HepG2 (cell line): Measurements from ENCODE around the gene AKR7A3. TPM values are rescaled to one million over a fixed set of nuclear protein-coding genes. Genes with fewer than 3 reads are reported as not detected.

Experiments
- ATAC-seq: fragments of 200-7000 bp; cut with Tn5 transposase; 3 replicates; pipeline ENCODE4 v1.9.1; 2020; ENCODE audit warnings: mild to moderate bottlenecking, moderate library complexity
- BruUV-seq: library from RNA; stranded (reverse); fragments of 400-500 nt; replicated peaks from 2 replicates; lab custom pipeline; 2021; lab: Mats Ljungman, UMichigan
- CTCF ChIA-PET: fragments of 300-600 bp; formaldehyde crosslinking; extraction: SDS; loops from one replicate; lab custom pipeline; 2021; ENCODE audit warnings: low total read pairs, inconsistent platforms, low intra/inter-chr PET ratio; lab: Yijun Ruan, JAX
- POLR2A ChIA-PET: fragments of 350-600 bp; sonication (Branson Sonifier 250); formaldehyde crosslinking; loops from one replicate; lab custom pipeline; 2020; ENCODE audit warnings: antibody characterized with exemption, inconsistent platforms; lab: Yijun Ruan, JAX
- DNase-seq: peaks from one replicate; pipeline ENCODE4 v3.0.0-alpha.2; 2015; ENCODE audit warnings: low spot score
- FAIRE-seq: peaks from 3 replicates; lab custom pipeline; 2011; peaks lifted over from hg19 to GRCh38; lab: Jason Lieb, UNC
- H2AFZ ChIP-seq: one replicate; pipeline ENCODE4 v1.6.1; 2011; ENCODE audit warnings: low read length, inconsistent platforms
- H3K27ac ChIP-seq: fragments of 300-600 bp; 3 replicates; pipeline ENCODE4 v1.8.0; 2011; ENCODE audit warnings: mixed run types, mild to moderate bottlenecking, mixed read lengths, low read length, inconsistent platforms; ENCODE audit not compliant: insufficient read depth; ENCODE audit errors: extremely low read length
- H3K27me3 ChIP-seq, 2 experiments: fragments of 200-600 bp in 1 of 2; 2 replicates in 1 of 2; 3 replicates in 1 of 2; pipeline versions ENCODE4 v1.6.0 to v1.8.0; 2011; ENCODE audit warnings: low read length in 2 of 2, mild to moderate bottlenecking in 2 of 2, moderate library complexity in 2 of 2, inconsistent platforms in 1 of 2; ENCODE audit not compliant: insufficient read depth in 2 of 2, control insufficient read depth in 1 of 2
- H3K36me3 ChIP-seq, 2 experiments: fragments of 200-600 bp in 1 of 2; replicated peaks in 1 of 2; 2 replicates in 1 of 2; 3 replicates in 1 of 2; pipeline versions ENCODE4 v1.5.1 to v1.8.0; 2011; ENCODE audit warnings: low read length in 2 of 2, inconsistent platforms in 1 of 2; ENCODE audit not compliant: insufficient read depth in 2 of 2, control insufficient read depth in 1 of 2
- H3K4me1 ChIP-seq: 2 replicates; pipeline ENCODE4 v1.5.1; 2012; ENCODE audit warnings: low read length, inconsistent platforms; ENCODE audit not compliant: insufficient read depth
- H3K4me2 ChIP-seq: 2 replicates; pipeline ENCODE4 v1.6.0; 2011; ENCODE audit warnings: low read depth, low read length, inconsistent platforms
- H3K4me3 ChIP-seq, 3 experiments: fragments of 200-600 bp in 1 of 3; sonication (generic), shearing (Covaris generic) in 1 of 3; replicated peaks in 1 of 3; 2 replicates each; pipeline ENCODE4 v1.5.1; 2011 to 2016; ENCODE audit warnings: low read length in 3 of 3, inconsistent platforms in 2 of 3, low read depth in 2 of 3, mild to moderate bottlenecking in 2 of 3, control low read depth in 1 of 3, mixed read lengths in 1 of 3; ENCODE audit not compliant: insufficient read depth in 1 of 3
- H3K79me2 ChIP-seq: one replicate; pipeline ENCODE4 v1.6.1; 2011; ENCODE audit warnings: low read length, inconsistent platforms; ENCODE audit not compliant: insufficient read depth
- H3K9ac ChIP-seq: 2 replicates; pipeline ENCODE4 v1.6.0; 2011; ENCODE audit warnings: mild to moderate bottlenecking, low read depth, low read length, inconsistent platforms; ENCODE audit not compliant: insufficient read depth
- H3K9me3 ChIP-seq: 2 replicates; pipeline ENCODE4 v1.5.1; 2012; ENCODE audit warnings: mild to moderate bottlenecking, low read length
- H4K20me1 ChIP-seq: 2 replicates; pipeline ENCODE4 v1.6.0; 2011; ENCODE audit warnings: inconsistent platforms, mild to moderate bottlenecking, low read length, moderate library complexity; ENCODE audit not compliant: insufficient read depth
- ARNT ChIP-seq: fragments of 450-650 bp; IDR thresholded peaks from 2 replicates; pipeline ENCODE4 v1.6.1; 2017
- CBX5 ChIP-seq: sonication (generic); formaldehyde crosslinking; IDR thresholded peaks from 2 replicates; pipeline ENCODE4 v1.4.0; 2020; ENCODE audit warnings: missing genetic modification reagents, borderline replicate concordance
- CTCF ChIP-seq: sonication (generic); formaldehyde crosslinking; IDR thresholded peaks from 2 replicates; pipeline ENCODE4 v1.5.0; 2020; ENCODE audit warnings: mild to moderate bottlenecking, missing genetic modification reagents, moderate library complexity
- EEA1 ChIP-seq: sonication (generic); formaldehyde crosslinking; IDR thresholded peaks from 2 replicates; pipeline ENCODE4 v1.5.1; 2020; ENCODE audit warnings: mild to moderate bottlenecking, missing genetic modification reagents, borderline replicate concordance
- MXI1 ChIP-seq: IDR thresholded peaks from 3 replicates; pipeline ENCODE4 v1.6.1; 2012; ENCODE audit warnings: low read depth, low read length, inconsistent platforms, borderline replicate concordance
- RFX1 ChIP-seq: fragments of 450-650 bp; IDR thresholded peaks from 2 replicates; pipeline ENCODE4 v1.6.1; 2017
- SUZ12 ChIP-seq: fragments of 150-350 bp; IDR thresholded peaks from 2 replicates; pipeline ENCODE4 v1.6.1; 2014; ENCODE audit warnings: low read depth, low read length
- TARDBP ChIP-seq: sonication (generic); formaldehyde crosslinking; IDR thresholded peaks from 2 replicates; pipeline ENCODE4 v1.8.0; 2022; ENCODE audit warnings: mild to moderate bottlenecking, missing genetic modification reagents
- ZNF143 ChIP-seq: sonication (generic); formaldehyde crosslinking; IDR thresholded peaks from 2 replicates; pipeline ENCODE4 v1.4.0; 2020; ENCODE audit warnings: missing genetic modification reagents
- ZNF224 ChIP-seq: sonication (generic); formaldehyde crosslinking; IDR thresholded peaks from 2 replicates; pipeline ENCODE4 v1.5.0; 2020; ENCODE audit warnings: mild to moderate bottlenecking, missing genetic modification reagents
- ZNF296 ChIP-seq: sonication (generic); formaldehyde crosslinking; conservative IDR thresholded peaks from 2 replicates; pipeline ENCODE4 v1.5.0; 2020; ENCODE audit warnings: mild to moderate bottlenecking, missing genetic modification reagents
- ZNF383 ChIP-seq: sonication (generic); formaldehyde crosslinking; IDR thresholded peaks from 2 replicates; pipeline ENCODE4 v1.4.0; 2020; ENCODE audit warnings: missing genetic modification reagents, mild to moderate bottlenecking, borderline replicate concordance
- ZNF431 ChIP-seq: sonication (generic); formaldehyde crosslinking; IDR thresholded peaks from 2 replicates; pipeline ENCODE4 v1.9.0; 2022; ENCODE audit warnings: missing genetic modification reagents, low read depth, mild to moderate bottlenecking, borderline replicate concordance
- ZNF7 ChIP-seq: IDR thresholded peaks from 2 replicates; pipeline ENCODE4 v1.6.1; 2016; ENCODE audit warnings: missing biosample characterization, missing genetic modification reagents
- ZNF773 ChIP-seq: sonication (generic); formaldehyde crosslinking; IDR thresholded peaks from 2 replicates; pipeline ENCODE4 v1.4.0; 2020; ENCODE audit warnings: missing genetic modification reagents, borderline replicate concordance
- WGBS: methylation state at CpG from one replicate; pipeline ENCODE4 v1.1.6; 2017; ENCODE audit warnings: low lambda C conversion rate; 5-methylcytosine and 5-hydroxymethylcytosine counted together
- in situ Hi-C: cut with HindIII; loops from 2 replicates; pipeline ENCODE4 v1.10.0; 2017; ENCODE audit warnings: low pct_unique_long_range_greater_than_20kb; ENCODE audit not compliant: extremely low pct_ligation_motif_present
- intact Hi-C: fragments of 100-400 bp; cut with micrococcal nuclease; formaldehyde crosslinking; loops from one replicate; pipeline ENCODE4 v1.10.0; 2022; ENCODE audit not compliant: unreplicated experiment
- polyA plus RNA-seq, 8 experiments: library from polyadenylated mRNA; depleted of rRNA in 3 of 8; stranded (reverse) in 7 of 8; unstranded in 1 of 8; fragments of >200 nt; fragmentation: Illumina TruSeq in 4 of 8; extraction: Trizol in 4 of 8; gene quantifications; 2 replicates each; pipeline versions ENCODE4 v1.2.1 to v1.2.3, GENCODE V29; 2011 to 2016; ENCODE audit warnings: low read depth in 4 of 8, missing spikeins in 1 of 8, mixed read lengths in 1 of 8; ENCODE audit not compliant: insufficient read depth in 1 of 8
- total RNA-seq, 5 experiments: library from RNA; depleted of rRNA; stranded (reverse); fragments of >200 nt; fragmentation: Illumina TruSeq; extraction: Trizol; gene quantifications; 2 replicates each; pipeline ENCODE4 v1.2.3, GENCODE V29; 2016; ENCODE audit warnings: low read depth in 1 of 5
- TF ChIP-seq, protein P1 (sequence below): sonication (generic); formaldehyde crosslinking; IDR thresholded peaks from 2 replicates; pipeline ENCODE4 v1.5.1; 2020; ENCODE audit warnings: mild to moderate bottlenecking, missing genetic modification reagents, moderate library complexity
- TF ChIP-seq, protein P2 (sequence below): sonication (generic); formaldehyde crosslinking; IDR thresholded peaks from 2 replicates; pipeline ENCODE4 v1.8.0; 2022; ENCODE audit warnings: missing genetic modification reagents, mild to moderate bottlenecking, moderate library complexity, borderline replicate concordance
- TF ChIP-seq, protein P3 (sequence below): sonication (generic); formaldehyde crosslinking; IDR thresholded peaks from 2 replicates; pipeline ENCODE4 v1.5.0; 2020; ENCODE audit warnings: mild to moderate bottlenecking, missing genetic modification reagents

AKR7A3 gene
- total and polyA plus RNA-seq, 2 of the 13 experiments (the other 11 are each of a cell fraction or from before 2014, with no cell fraction given), result 0.58 to 1.00 TPM

GRCh38 chr1:19283891-19284290, 4.7 kb downstream of the AKR7A3 start:
- H3K79me2 ChIP-seq, result no peaks in the 10 kb centered on the region
- ATAC-seq, result no peak
- POLR2A ChIA-PET, result no interaction called here
- no peaks in the 10 kb centered on the region for H3K9me3 ChIP-seq
- H3K27me3 ChIP-seq, result no peaks in the 10 kb centered on the region
- CTCF ChIA-PET, result no interaction called here
- FAIRE-seq, result no peak
- WGBS, result 91% methylated on average over 4 of the region's 9 CpGs
- in situ Hi-C loops (no loop called here), intact Hi-C loops (no loop called here)
- H3K4me1 ChIP-seq, result peaks cover 16% of the 10 kb centered on the region
- H3K4me3 ChIP-seq, result no peak overlapping the region
- BruUV-seq, result no TSS peak
- H3K36me3 ChIP-seq, result 0 out of 5 replicates have a peak, but pooled peaks cover 0 to 2% of the 10 kb centered on the region in 2 experiments
- no peak overlapping the region for H3K27ac ChIP-seq
- no peak overlapping the region for H3K4me2 ChIP-seq
- no peak overlapping the region for H2AFZ ChIP-seq
- no peak overlapping the region for H3K9ac ChIP-seq
- H4K20me1 ChIP-seq, result no peaks in the 10 kb centered on the region
- DNase-seq, result no peak
- TF ChIP-seq ZNF7 (no peak), CBX5 (CRISPR knock-in tag) (no peak), MXI1 (no peak), ZNF773 (CRISPR knock-in tag) (no peak), CTCF (CRISPR knock-in tag) (no peak), ZNF224 (CRISPR knock-in tag) (no peak), RFX1 (no peak), EEA1 (CRISPR knock-in tag) (no peak), ARNT (no peak), ZNF296 (CRISPR knock-in tag) (no peak), ZNF431 (CRISPR knock-in tag) (no peak), ZNF143 (CRISPR knock-in tag) (no peak), ZNF383 (CRISPR knock-in tag) (no peak), TARDBP (CRISPR knock-in tag) (no peak), SUZ12 (no peak)
- TF ChIP-seq, protein P1, sequence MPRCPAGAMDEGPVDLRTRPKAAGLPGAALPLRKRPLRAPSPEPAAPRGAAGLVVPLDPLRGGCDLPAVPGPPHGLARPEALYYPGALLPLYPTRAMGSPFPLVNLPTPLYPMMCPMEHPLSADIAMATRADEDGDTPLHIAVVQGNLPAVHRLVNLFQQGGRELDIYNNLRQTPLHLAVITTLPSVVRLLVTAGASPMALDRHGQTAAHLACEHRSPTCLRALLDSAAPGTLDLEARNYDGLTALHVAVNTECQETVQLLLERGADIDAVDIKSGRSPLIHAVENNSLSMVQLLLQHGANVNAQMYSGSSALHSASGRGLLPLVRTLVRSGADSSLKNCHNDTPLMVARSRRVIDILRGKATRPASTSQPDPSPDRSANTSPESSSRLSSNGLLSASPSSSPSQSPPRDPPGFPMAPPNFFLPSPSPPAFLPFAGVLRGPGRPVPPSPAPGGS (CRISPR knock-in tag), result no peak
- TF ChIP-seq, protein P2, sequence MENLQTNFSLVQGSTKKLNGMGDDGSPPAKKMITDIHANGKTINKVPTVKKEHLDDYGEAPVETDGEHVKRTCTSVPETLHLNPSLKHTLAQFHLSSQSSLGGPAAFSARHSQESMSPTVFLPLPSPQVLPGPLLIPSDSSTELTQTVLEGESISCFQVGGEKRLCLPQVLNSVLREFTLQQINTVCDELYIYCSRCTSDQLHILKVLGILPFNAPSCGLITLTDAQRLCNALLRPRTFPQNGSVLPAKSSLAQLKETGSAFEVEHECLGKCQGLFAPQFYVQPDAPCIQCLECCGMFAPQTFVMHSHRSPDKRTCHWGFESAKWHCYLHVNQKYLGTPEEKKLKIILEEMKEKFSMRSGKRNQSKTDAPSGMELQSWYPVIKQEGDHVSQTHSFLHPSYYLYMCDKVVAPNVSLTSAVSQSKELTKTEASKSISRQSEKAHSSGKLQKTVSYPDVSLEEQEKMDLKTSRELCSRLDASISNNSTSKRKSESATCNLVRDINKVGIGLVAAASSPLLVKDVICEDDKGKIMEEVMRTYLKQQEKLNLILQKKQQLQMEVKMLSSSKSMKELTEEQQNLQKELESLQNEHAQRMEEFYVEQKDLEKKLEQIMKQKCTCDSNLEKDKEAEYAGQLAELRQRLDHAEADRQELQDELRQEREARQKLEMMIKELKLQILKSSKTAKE (CRISPR knock-in tag), result no peak
- TF ChIP-seq, protein P3, sequence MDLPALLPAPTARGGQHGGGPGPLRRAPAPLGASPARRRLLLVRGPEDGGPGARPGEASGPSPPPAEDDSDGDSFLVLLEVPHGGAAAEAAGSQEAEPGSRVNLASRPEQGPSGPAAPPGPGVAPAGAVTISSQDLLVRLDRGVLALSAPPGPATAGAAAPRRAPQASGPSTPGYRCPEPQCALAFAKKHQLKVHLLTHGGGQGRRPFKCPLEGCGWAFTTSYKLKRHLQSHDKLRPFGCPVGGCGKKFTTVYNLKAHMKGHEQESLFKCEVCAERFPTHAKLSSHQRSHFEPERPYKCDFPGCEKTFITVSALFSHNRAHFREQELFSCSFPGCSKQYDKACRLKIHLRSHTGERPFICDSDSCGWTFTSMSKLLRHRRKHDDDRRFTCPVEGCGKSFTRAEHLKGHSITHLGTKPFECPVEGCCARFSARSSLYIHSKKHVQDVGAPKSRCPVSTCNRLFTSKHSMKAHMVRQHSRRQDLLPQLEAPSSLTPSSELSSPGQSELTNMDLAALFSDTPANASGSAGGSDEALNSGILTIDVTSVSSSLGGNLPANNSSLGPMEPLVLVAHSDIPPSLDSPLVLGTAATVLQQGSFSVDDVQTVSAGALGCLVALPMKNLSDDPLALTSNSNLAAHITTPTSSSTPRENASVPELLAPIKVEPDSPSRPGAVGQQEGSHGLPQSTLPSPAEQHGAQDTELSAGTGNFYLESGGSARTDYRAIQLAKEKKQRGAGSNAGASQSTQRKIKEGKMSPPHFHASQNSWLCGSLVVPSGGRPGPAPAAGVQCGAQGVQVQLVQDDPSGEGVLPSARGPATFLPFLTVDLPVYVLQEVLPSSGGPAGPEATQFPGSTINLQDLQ (CRISPR knock-in tag), result no peak
